ENCODE data around the gene ATAD5. TPM values are rescaled to one million over a fixed set of nuclear protein-coding genes. Genes with fewer than 3 reads are reported as not detected.
"Not testable (repeated sequence)": the region's sequence is repeated elsewhere in the genome, so short reads cannot be mapped to it uniquely, and the experiment has no call there.

ATAD5 gene
- total RNA-seq, 2 donors from 2014 or later: 18.1 to 42.7 TPM

DNA sequence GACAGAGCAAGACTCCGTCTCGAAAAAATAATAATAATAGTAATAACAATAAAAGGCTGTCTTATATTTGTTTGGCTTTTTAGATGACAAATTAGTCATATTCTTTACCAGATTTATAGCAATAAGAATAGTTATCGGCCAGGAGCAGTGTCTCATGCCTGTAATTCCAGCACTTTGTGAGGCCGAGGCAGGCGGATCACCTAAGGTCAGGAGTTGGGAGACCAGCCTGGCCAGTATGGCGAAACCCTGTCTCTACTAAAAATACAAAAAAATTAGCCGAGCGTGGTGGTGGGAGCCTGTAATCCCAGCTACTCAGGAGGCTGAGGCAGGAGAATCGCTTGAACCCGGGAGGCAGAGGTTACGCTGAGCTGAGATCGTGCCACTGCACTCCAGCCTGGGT, 17.5 kb upstream of the ATAD5 start:
- H3K9me3 Mint-ChIP-seq; DNase-seq (ENCODE audit: low spot score); ATAC-seq; H3K4me3 Mint-ChIP-seq; H3K27ac Mint-ChIP-seq; H3K27me3 Mint-ChIP-seq; H3K36me3 Mint-ChIP-seq: not testable (repeated sequence)
- peaks cover 36 to 37% of the 10 kb centered on the region in 2 donors for H3K4me1 Mint-ChIP-seq (ENCODE audit: low read depth in 2 of 2)

DNA sequence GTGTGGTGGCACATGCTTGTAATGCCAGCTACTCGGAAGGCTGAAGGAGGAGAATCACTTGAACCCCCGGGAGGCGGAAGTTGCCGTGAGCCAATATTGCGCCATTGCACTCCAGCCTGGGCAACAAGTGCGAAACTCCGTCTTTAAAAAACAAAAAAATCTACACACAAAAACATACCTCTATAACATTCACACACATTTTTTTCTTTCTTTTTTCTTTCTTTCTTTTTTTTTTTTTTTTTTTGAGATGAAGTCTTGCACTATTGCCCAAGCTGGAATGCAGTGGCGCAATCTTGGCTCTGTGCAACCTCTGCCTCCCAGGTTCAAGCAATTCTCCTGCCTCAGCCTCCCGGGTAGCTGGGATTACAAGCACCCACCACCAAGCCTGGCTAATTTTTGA, 16.9 kb upstream of the ATAD5 start:
- H3K36me3 Mint-ChIP-seq; H3K9me3 Mint-ChIP-seq; ATAC-seq; H3K27me3 Mint-ChIP-seq; H3K27ac Mint-ChIP-seq; H3K4me3 Mint-ChIP-seq; DNase-seq (ENCODE audit: low spot score): not testable (repeated sequence)
- H3K4me1 Mint-ChIP-seq (ENCODE audit: low read depth in 2 of 2): peaks cover 31 to 33% of the 10 kb centered on the region in 2 donors

- Mint-ChIP-seq H3K9me3 (no peaks in the 10 kb centered on the region), H3K4me1 (ENCODE audit: low read depth in 2 of 2) (peaks cover 32 to 33% of the 10 kb centered on the region in 2 donors), H3K36me3 (no peaks in the 10 kb centered on the region), H3K27me3 (no peaks in the 10 kb centered on the region), H3K4me3 (no peak overlapping the region), H3K27ac (peak overlapping the region in 1 of 2 donors; percentile 70)
- ATAC-seq (no peak), DNase-seq (ENCODE audit: low spot score) (no peak)
Measured at GRCh38 chr17:30816165-30816564, 15.6 kb upstream of the ATAD5 start.

GRCh38 chr17:30819971-30820705, 11.6 kb upstream of the ATAD5 start:
- peaks cover 43 to 45% of the 10 kb centered on the region in 2 donors for H3K4me1 Mint-ChIP-seq (ENCODE audit: low read depth in 2 of 2)
- H3K36me3 Mint-ChIP-seq: peaks cover 6% of the 10 kb centered on the region
- H3K27me3 Mint-ChIP-seq: no peaks in the 10 kb centered on the region

DNA sequence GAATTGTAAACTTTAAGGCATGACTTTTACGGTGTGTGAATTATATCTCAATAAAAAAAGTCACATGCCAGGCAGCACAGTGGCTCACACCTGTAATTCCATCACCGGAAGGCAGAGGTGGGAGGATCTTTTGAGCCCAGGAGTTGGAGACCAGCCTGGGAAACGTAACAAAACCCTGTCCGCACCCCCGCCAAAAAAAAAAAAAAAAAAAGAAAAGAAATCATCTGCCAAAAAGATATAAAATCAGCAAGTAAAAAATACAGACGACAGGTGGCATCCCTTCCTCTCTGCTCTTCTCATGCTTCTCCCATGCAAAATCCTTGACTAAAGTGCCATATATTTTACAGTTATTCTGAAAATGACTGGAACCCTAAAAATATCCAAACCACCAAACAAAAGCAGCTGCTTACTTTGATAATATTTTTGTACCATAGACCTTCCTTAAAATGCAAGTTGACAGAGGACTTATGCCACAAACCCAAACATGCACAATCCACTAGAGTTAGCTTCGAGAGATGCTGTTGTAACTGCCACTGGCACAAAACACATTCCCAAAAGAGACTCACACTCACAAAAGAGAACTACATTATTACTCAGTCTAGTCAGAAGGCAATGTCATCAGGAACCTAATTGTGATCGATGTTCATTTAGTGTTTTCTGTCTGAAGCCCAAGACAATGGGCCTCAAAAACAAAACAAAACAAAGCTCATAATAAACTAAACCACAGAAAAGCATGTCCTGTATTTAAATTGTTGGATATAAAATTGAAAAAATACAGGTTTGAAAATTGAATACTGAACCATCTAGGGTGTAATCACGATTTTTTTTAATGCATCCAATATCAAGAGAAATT, 9.7 kb upstream of the ATAD5 start:
- no peaks in the 10 kb centered on the region for H3K9me3 Mint-ChIP-seq
- H3K4me3 Mint-ChIP-seq: peak overlapping the region; percentile 96
- H3K27ac Mint-ChIP-seq: peak overlapping the region; percentile 81 to 89
- H3K36me3 Mint-ChIP-seq: peaks cover 6% of the 10 kb centered on the region
- peaks cover 40% of the 10 kb centered on the region in 2 donors for H3K4me1 Mint-ChIP-seq (ENCODE audit: low read depth in 2 of 2)
- H3K27me3 Mint-ChIP-seq: no peaks in the 10 kb centered on the region
- ATAC-seq: no peak
- no peak for DNase-seq (ENCODE audit: low spot score)

More at GRCh38 chr17:30819971-30820705, 11.6 kb upstream of the ATAD5 start:
- Mint-ChIP-seq H3K9me3 (no peaks in the 10 kb centered on the region), H3K4me3 (peak overlapping the region; percentile 72), H3K27ac (peak overlapping the region; percentile 81 to 89)
- ATAC-seq (no peak), DNase-seq (ENCODE audit: low spot score) (no peak)

DNA sequence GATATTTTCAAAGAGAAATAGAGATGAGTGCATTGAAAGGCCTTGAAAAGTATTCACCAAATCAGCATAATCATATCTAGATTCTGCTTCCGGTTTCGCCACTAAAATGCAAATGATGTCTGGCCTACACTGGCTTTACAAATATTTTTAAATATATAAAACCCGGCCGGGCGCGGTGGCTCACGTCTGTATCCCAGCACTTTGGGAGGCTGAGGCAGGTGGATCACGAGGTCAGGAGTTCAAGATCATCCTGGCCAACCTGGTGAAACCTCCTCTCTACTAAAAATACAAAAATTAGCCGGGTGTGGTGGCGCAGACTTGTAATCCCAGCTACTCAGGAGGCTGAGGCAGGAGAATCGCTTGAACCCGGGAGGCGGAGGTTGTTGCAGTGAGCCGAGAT, 8.8 kb upstream of the ATAD5 start:
- H3K27me3 Mint-ChIP-seq; DNase-seq (ENCODE audit: low spot score); H3K9me3 Mint-ChIP-seq; H3K36me3 Mint-ChIP-seq; ATAC-seq: not testable (repeated sequence)
- H3K4me3 Mint-ChIP-seq: peak overlapping the region; percentile 96
- peak overlapping the region; percentile 81 to 89 for H3K27ac Mint-ChIP-seq
- peaks cover 40% of the 10 kb centered on the region in 2 donors for H3K4me1 Mint-ChIP-seq (ENCODE audit: low read depth in 2 of 2)

GRCh38 chr17:30823421-30823820, 8.3 kb upstream of the ATAD5 start:
- DNase-seq (ENCODE audit: low spot score) (no peak), ATAC-seq (no peak)
- Mint-ChIP-seq H3K27ac (peak overlapping the region; percentile 81 to 89), H3K27me3 (no peaks in the 10 kb centered on the region), H3K4me1 (ENCODE audit: low read depth in 2 of 2) (peaks cover 40% of the 10 kb centered on the region in 2 donors), H3K4me3 (peak overlapping the region; percentile 96), H3K36me3 (peaks cover 6% of the 10 kb centered on the region), H3K9me3 (no peaks in the 10 kb centered on the region)

- Mint-ChIP-seq H3K27me3 (no peaks in the 10 kb centered on the region), H3K4me3 (peak overlapping the region; percentile 96), H3K27ac (peak overlapping the region; percentile 81 to 89), H3K9me3 (no peaks in the 10 kb centered on the region), H3K4me1 (ENCODE audit: low read depth in 2 of 2) (peaks cover 34 to 37% of the 10 kb centered on the region in 2 donors), H3K36me3 (peaks cover 6% of the 10 kb centered on the region)
- DNase-seq (ENCODE audit: low spot score): no peak
- peak; percentile 4 to 7 for ATAC-seq
Measured at GRCh38 chr17:30824002-30824355, 7.8 kb upstream of the ATAD5 start.

DNA sequence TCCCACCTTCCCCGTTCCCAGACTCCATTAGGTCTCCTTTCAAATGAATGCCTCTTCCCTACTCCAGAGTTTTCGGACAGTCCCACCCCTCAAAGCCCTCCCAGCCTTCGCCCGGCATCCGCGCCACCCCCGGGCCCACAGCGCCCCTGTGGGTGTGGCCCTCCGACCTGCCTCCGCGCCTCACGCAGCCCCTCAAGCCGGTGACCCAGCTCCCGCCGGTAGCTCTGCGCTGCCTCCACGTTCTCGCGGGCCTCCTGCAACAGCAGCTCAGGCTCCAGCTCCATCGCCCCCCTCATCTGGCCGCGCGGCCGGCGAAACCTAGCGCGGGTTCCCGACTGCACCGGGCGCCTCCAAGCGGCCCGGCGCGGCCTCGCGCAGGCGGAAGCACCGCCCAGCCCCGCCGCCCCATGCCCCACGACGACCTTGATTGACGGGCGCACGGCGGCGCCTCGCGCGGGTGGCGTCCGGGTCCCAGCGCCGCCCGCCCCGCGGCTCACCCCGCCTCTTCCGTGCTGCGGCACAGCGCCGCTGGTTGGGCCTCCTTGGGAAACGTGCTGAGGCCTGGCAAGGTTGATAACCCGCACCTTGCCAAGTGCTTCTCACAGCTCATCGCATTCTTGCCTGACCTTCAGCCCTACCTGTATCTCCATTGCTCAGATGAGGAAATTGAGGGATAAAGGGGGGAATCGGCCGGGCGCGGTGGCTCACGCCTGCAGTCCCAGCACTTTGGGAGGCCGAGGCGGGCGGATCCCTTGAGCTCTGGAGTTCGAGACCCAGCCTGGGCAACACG, 7.2 kb upstream of the ATAD5 start, which contains the start of gene CRLF3:
CRLF3 (minus strand) TSS at position 337 of the 790 bp plus-strand sequence; CDS start at position 296, 41 bp downstream.
- H3K36me3 Mint-ChIP-seq: peaks cover 6% of the 10 kb centered on the region
- H3K4me1 Mint-ChIP-seq (ENCODE audit: low read depth in 2 of 2): peaks cover 32 to 34% of the 10 kb centered on the region in 2 donors
- H3K9me3 Mint-ChIP-seq: no peaks in the 10 kb centered on the region
- H3K27ac Mint-ChIP-seq: peak within 1 kb of the TSS; percentile 81 to 89
- peak within 1 kb of the TSS; percentile 96 for H3K4me3 Mint-ChIP-seq
- H3K27me3 Mint-ChIP-seq: no peaks in the 10 kb centered on the region
- DNase-seq (ENCODE audit: low spot score) (peak; percentile 95), ATAC-seq (peak; percentile 98 to 99)

DNA sequence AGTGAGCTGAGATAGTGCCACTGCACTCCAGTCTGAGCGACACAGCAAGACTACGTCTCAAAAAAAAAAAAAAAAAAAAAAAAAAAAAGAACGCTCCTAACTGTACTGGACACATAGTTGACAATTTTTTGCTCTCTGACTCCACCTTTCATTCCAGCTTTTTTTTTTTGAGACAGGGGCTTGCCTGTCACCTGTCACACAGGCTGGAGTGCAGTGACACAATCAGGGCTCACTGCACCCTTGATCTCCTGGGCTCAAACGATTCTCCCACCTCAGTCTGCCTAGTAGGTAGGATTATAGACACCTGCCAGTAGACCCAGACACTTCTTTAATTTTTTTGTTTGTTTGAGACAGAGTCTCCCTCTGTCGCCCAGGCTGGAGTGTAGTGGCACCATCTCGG, 4.7 kb upstream of the ATAD5 start:
- H3K4me3 Mint-ChIP-seq: no peak overlapping the region
- no peak for DNase-seq (ENCODE audit: low spot score)
- no peaks in the 10 kb centered on the region for H3K27me3 Mint-ChIP-seq
- peaks cover 6% of the 10 kb centered on the region for H3K36me3 Mint-ChIP-seq
- H3K27ac Mint-ChIP-seq: no peak overlapping the region
- H3K9me3 Mint-ChIP-seq: no peaks in the 10 kb centered on the region
- ATAC-seq: no peak
- H3K4me1 Mint-ChIP-seq (ENCODE audit: low read depth in 2 of 2): peaks cover 22 to 28% of the 10 kb centered on the region in 2 donors

- H3K4me3 Mint-ChIP-seq: no peak overlapping the region
- H3K36me3 Mint-ChIP-seq: peaks cover 4% of the 10 kb centered on the region
- no peak for DNase-seq (ENCODE audit: low spot score)
- peaks cover 23 to 28% of the 10 kb centered on the region in 2 donors for H3K4me1 Mint-ChIP-seq (ENCODE audit: low read depth in 2 of 2)
- no peak overlapping the region for H3K27ac Mint-ChIP-seq
- H3K9me3 Mint-ChIP-seq: no peaks in the 10 kb centered on the region
- no peak for ATAC-seq
- no peaks in the 10 kb centered on the region for H3K27me3 Mint-ChIP-seq
Measured at GRCh38 chr17:30829022-30829421, 2.7 kb upstream of the ATAD5 start.

- DNase-seq (ENCODE audit: low spot score) (no peak), ATAC-seq (peak in 1 of 2 donors; percentile 43)
- H3K36me3 Mint-ChIP-seq: peaks cover 14% of the 10 kb centered on the region
- peaks cover 19 to 30% of the 10 kb centered on the region in 2 donors for H3K4me1 Mint-ChIP-seq (ENCODE audit: low read depth in 2 of 2)
- peak overlapping the region; percentile 99 for H3K4me3 Mint-ChIP-seq
- no peaks in the 10 kb centered on the region for H3K27me3 Mint-ChIP-seq
- peak overlapping the region; percentile 93 to 98 for H3K27ac Mint-ChIP-seq
- no peaks in the 10 kb centered on the region for H3K9me3 Mint-ChIP-seq
Measured at GRCh38 chr17:30831257-30831656, 509 bp upstream of the ATAD5 start.

- peaks cover 19 to 30% of the 10 kb centered on the region in 2 donors for H3K4me1 Mint-ChIP-seq (ENCODE audit: low read depth in 2 of 2)
- H3K27me3 Mint-ChIP-seq: no peaks in the 10 kb centered on the region
- DNase-seq (ENCODE audit: low spot score) (no peak), ATAC-seq (no peak)
- peak overlapping the region; percentile 99 for H3K4me3 Mint-ChIP-seq
- H3K27ac Mint-ChIP-seq: peak overlapping the region; percentile 93 to 98
- no peaks in the 10 kb centered on the region for H3K9me3 Mint-ChIP-seq
- peaks cover 14% of the 10 kb centered on the region for H3K36me3 Mint-ChIP-seq
Measured at GRCh38 chr17:30832438-30833124, 815 bp downstream of the ATAD5 start.
